Osteoblast (primary cell): ENCODE data around the gene GPR137B. TPM values are rescaled to one million over a fixed set of nuclear protein-coding genes. Genes with fewer than 3 reads are reported as not detected.
A peak's percentile ranks its signal among the peaks of the same experiment; 100 is the strongest.

Experiments
- DNase-seq: peaks from one replicate; pipeline ENCODE4 v3.0.0; 2011; ENCODE audit warnings: low spot score, mixed read lengths; ENCODE audit not compliant: insufficient read length; ENCODE audit errors: missing footprints
- H2AFZ ChIP-seq: 2 replicates; pipeline ENCODE4 v1.6.0; 2011; ENCODE audit warnings: mild to moderate bottlenecking, low read length
- H3K27ac ChIP-seq: 2 replicates; pipeline ENCODE4 v1.5.1; 2011; ENCODE audit warnings: mild to moderate bottlenecking, low read depth, low read length, moderate library complexity
- H3K27me3 ChIP-seq: 2 replicates; pipeline ENCODE4 v1.6.0; 2012; ENCODE audit warnings: mild to moderate bottlenecking, control low read depth, inconsistent platforms, low read length, moderate library complexity; ENCODE audit not compliant: insufficient read depth
- H3K36me3 ChIP-seq: 2 replicates; pipeline ENCODE4 v1.5.1; 2011; ENCODE audit warnings: mild to moderate bottlenecking, low read length, control low read depth, moderate library complexity; ENCODE audit not compliant: insufficient read depth
- H3K4me1 ChIP-seq: 2 replicates; pipeline ENCODE4 v1.5.1; 2011; ENCODE audit warnings: mild to moderate bottlenecking, low read length, control low read depth, moderate library complexity; ENCODE audit not compliant: insufficient read depth
- H3K4me2 ChIP-seq: 2 replicates; pipeline ENCODE4 v1.6.0; 2011; ENCODE audit warnings: mild to moderate bottlenecking, low read length; ENCODE audit not compliant: insufficient read depth
- H3K4me3 ChIP-seq: fragments of 200-600 bp; sonication (generic); 3 replicates; pipeline ENCODE4 v1.5.1; 2012; ENCODE audit warnings: mild to moderate bottlenecking, low read length, inconsistent platforms; ENCODE audit not compliant: insufficient read depth
- H3K79me2 ChIP-seq: 2 replicates; pipeline ENCODE4 v1.6.0; 2012; ENCODE audit warnings: mild to moderate bottlenecking, low read length, control low read depth, inconsistent platforms; ENCODE audit not compliant: insufficient read depth
- H3K9me3 ChIP-seq: 2 replicates; pipeline ENCODE4 v1.5.1; 2011; ENCODE audit warnings: low read depth, low read length, control low read depth
- H4K20me1 ChIP-seq: 2 replicates; pipeline ENCODE4 v1.6.0; 2012; ENCODE audit warnings: mild to moderate bottlenecking, low read length, control low read depth; ENCODE audit not compliant: insufficient read depth
- total RNA-seq: library from RNA; depleted of rRNA; stranded (reverse); fragments of >200 nt; gene quantifications from 2 replicates; pipeline ENCODE4 v1.2.3, GENCODE V29; 2012
- TF ChIP-seq, protein P1 (sequence below): IDR thresholded peaks from 2 replicates; pipeline ENCODE4 v1.5.1; 2011; ENCODE audit warnings: mild to moderate bottlenecking, low read depth, low read length, moderate library complexity; ENCODE audit errors: extremely low read depth

The GPR137B gene
- total RNA-seq, 1 donor, result 23.5 TPM

DNA sequence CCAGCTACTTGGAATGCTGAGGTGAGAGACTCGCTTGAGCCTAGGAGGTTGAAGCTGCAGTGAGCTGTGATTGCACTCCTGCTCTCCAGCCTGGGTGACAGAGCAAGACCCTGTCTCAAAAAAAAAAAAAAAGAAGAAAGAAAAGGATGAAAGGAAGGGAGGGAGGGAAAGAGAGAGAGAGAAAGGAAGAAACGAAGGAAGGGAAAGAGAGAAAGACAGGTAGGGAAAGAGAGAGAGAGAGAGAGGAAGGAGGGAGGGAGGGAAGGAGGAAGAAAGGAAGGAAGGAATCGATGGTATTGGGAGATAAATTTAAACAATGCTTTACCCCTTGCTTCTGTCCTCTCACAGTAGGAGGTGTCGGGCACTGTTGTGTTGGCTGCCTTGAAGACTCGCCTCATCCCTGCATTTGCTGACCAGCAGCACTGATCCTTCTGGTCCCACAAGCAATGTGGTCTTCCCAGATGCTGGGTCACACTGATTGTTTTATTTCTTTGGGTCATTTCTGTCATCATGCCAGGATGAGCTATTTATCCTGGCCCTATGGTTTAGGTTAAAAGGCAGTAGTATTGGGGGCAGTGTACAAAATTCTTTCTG lies 30.9 kb downstream of the GPR137B start:
- Histone ChIP-seq H3K79me2 (no peaks in the 10 kb centered on the region), H4K20me1 (peaks cover 9% of the 10 kb centered on the region), H2AFZ (no peak overlapping the region), H3K4me2 (no peak overlapping the region), H3K27ac (no peak overlapping the region), H3K36me3 (no peaks in the 10 kb centered on the region), H3K4me3 (no peak overlapping the region), H3K4me1 (peaks cover 3% of the 10 kb centered on the region), H3K9me3 (no peaks in the 10 kb centered on the region), H3K27me3 (no peaks in the 10 kb centered on the region)
- TF ChIP-seq, protein P1, sequence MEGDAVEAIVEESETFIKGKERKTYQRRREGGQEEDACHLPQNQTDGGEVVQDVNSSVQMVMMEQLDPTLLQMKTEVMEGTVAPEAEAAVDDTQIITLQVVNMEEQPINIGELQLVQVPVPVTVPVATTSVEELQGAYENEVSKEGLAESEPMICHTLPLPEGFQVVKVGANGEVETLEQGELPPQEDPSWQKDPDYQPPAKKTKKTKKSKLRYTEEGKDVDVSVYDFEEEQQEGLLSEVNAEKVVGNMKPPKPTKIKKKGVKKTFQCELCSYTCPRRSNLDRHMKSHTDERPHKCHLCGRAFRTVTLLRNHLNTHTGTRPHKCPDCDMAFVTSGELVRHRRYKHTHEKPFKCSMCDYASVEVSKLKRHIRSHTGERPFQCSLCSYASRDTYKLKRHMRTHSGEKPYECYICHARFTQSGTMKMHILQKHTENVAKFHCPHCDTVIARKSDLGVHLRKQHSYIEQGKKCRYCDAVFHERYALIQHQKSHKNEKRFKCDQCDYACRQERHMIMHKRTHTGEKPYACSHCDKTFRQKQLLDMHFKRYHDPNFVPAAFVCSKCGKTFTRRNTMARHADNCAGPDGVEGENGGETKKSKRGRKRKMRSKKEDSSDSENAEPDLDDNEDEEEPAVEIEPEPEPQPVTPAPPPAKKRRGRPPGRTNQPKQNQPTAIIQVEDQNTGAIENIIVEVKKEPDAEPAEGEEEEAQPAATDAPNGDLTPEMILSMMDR, result no peak
- DNase-seq, result peak; percentile 58

DNA sequence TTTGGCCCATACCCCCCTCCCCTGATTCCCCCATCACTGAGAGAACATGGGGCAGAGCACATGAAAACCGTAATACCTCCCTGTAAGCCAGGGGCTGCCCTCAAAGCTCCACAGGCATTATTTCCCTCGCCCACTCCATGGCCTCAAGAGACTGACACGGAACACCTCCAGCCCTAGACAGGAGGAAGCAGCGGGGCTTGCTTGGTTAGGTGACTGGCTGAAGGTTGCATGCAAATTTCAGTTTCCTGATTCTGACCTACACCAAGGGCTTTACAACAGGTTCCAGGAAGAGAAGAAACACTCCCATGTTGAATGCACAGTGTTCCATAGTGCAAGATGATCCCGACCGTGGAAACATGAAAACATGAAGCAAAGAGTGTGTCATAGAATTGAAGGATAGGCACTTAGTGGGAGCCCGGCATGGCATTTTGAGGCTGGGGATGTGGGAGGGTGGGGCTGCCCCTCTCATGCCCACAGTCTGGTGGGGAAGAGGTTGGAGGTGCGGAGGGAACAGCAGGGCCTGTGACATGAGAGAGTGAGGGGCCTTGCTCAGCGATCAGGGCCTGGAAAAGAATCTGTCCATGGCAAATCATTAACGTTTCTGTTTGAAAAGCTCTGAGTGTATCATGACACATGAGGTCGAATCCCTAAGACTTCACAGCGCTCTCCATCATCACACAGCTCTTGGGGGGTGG lies 33.5 kb downstream of the GPR137B start:
- peaks cover 5% of the 10 kb centered on the region for H4K20me1 ChIP-seq
- H3K9me3 ChIP-seq, result no peaks in the 10 kb centered on the region
- peaks cover 3% of the 10 kb centered on the region for H3K4me1 ChIP-seq
- no peak overlapping the region for H3K4me3 ChIP-seq
- H2AFZ ChIP-seq, result no peak overlapping the region
- DNase-seq, result no peak
- no peak overlapping the region for H3K4me2 ChIP-seq
- H3K27ac ChIP-seq, result no peak overlapping the region
- no peaks in the 10 kb centered on the region for H3K79me2 ChIP-seq
- H3K36me3 ChIP-seq, result peaks cover 3% of the 10 kb centered on the region
- TF ChIP-seq, protein P1, result no peak
- no peaks in the 10 kb centered on the region for H3K27me3 ChIP-seq

DNA sequence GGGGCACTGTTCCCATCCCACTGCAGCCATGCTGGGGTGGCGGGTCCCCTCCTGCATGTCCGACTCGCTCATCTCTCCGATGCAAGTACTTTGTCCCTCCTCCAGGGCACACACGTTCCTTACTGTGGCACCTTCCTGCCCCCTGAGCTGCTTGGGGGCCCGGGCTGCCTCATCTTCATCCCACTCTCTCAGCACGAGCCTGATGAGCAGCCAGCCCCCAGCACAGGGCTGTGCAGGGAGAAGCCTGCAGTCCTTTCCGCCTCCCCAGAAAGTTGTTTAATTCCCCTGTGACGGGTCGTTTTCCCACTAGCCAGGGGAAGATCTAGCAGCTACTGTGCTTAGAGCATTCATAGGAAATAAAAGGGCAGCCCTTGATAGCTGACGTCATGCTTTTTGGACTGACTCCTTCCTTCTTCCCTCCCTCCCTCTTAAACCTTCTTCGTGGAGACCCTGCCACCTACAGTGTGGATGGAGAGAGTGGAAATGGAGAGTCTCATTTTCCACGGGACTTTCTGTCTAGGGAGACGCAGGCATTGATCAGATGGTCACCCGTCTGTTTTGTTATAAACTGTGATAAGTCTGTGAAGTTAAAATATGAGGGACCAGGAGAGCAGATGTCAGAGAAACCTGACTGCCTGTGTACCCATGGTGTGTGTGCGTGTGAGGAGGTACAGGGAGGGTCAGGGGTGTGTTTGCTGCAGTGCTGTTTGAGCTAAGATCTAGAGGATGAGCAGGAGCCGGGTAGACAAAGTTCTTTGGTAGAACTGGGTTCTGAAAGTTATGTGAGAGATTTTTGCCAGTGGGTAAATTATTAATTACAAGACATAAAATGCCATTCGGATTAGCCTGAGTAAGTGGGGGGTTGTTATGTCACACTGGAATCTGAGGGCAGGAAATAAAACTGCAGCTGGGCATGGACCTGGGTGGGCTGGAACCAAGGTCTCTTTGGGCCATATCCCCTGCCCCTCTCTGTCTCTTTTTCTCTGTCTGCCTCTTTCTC lies 34.3 kb downstream of the GPR137B start:
- DNase-seq, result peak; percentile 44
- H3K27me3 ChIP-seq, result no peaks in the 10 kb centered on the region
- no peak overlapping the region for H3K27ac ChIP-seq
- TF ChIP-seq, protein P1, result no peak
- no peaks in the 10 kb centered on the region for H3K79me2 ChIP-seq
- peaks cover 3% of the 10 kb centered on the region for H3K4me1 ChIP-seq
- H2AFZ ChIP-seq, result no peak overlapping the region
- H3K4me3 ChIP-seq, result no peak overlapping the region
- H3K36me3 ChIP-seq, result peaks cover 3% of the 10 kb centered on the region
- peaks cover under 1% of the 10 kb centered on the region for H4K20me1 ChIP-seq
- H3K4me2 ChIP-seq, result no peak overlapping the region
- H3K9me3 ChIP-seq, result no peaks in the 10 kb centered on the region
